GM12801 (cell line): Measurements from ENCODE around the gene AFF1.

Experiments used
- CTCF ChIP-seq: IDR thresholded peaks from one replicate; pipeline ENCODE4 v1.5.1; 2011; ENCODE audit warnings: control low read depth; ENCODE audit not compliant: insufficient read length; ENCODE audit errors: extremely low read depth

The AFF1 gene

GRCh38 chr4:87141428-87141827 is 206.6 kb downstream of the AFF1 start:
- no peak for TF ChIP-seq CTCF

- TF ChIP-seq CTCF, result no peak
Observed at GRCh38 chr4:87144356-87144755, 209.5 kb downstream of the AFF1 start.

GRCh38 chr4:87147116-87147515 is 212.3 kb downstream of the AFF1 start:
- no peak for TF ChIP-seq CTCF

GRCh38 chr4:87150498-87151261 is 215.9 kb downstream of the AFF1 start:
- no peak for TF ChIP-seq CTCF

- no peak for TF ChIP-seq CTCF
Observed at GRCh38 chr4:87151730-87152129, 216.9 kb downstream of the AFF1 start.

- TF ChIP-seq CTCF, result no peak
Observed at GRCh38 chr4:87152310-87153041, 217.7 kb downstream of the AFF1 start.

- TF ChIP-seq CTCF, result no peak
Observed at GRCh38 chr4:87153078-87153870, 218.5 kb downstream of the AFF1 start.
